Transverse colon (tissue), 3 donors: ENCODE results near the gene C1orf35.

Experiments used
- CTCF ChIP-seq, 5 experiments: fragments of 200-600 bp in 3 of 5; fragments of 450-650 bp in 2 of 5; sonication (generic) in 3 of 5; IDR thresholded peaks; 1 replicate in 2 of 5; 2 replicates in 3 of 5; pipeline ENCODE4 v1.5.1; 2016 to 2017; ENCODE audit warnings: antibody characterized with exemption in 5 of 5, inconsistent platforms in 3 of 5, mild to moderate bottlenecking in 2 of 5, moderate library complexity in 1 of 5
- EP300 ChIP-seq: sonication (generic); formaldehyde crosslinking; IDR thresholded peaks from one replicate; pipeline ENCODE4 v1.6.1; 2017; ENCODE audit warnings: antibody characterized with exemption, low read depth

- TF ChIP-seq EP300 = no peak
- no peak for TF ChIP-seq CTCF (IDR thresholded peaks at IDR 0.05)
Measured at GRCh38 chr1:228152097-228152917, 49.2 kb upstream of the C1orf35 start.
